ENCODE measurements around the gene NISCH. TPM values are rescaled to one million over a fixed set of nuclear protein-coding genes. Genes with fewer than 3 reads are reported as not detected.
A peak's percentile ranks its signal among the peaks of the same experiment; 100 is the strongest.

The NISCH gene
- total and polyA plus RNA-seq, 2 of the 8 experiments (the other 6 are each of a cell fraction or from before 2014, with no cell fraction given): 71.2 to 71.9 TPM

GRCh38 chr3:52507359-52507758, 52.0 kb downstream of the NISCH start:
- ChIA-PET CTCF (ENCODE audit: partially characterized antibody) (no interaction called here), POLR2A (ENCODE audit: partially characterized antibody) (no interaction called here)
- H4K8ac ChIP-seq (ENCODE audit: extremely low read depth, insufficient read depth, low read length): 0 out of 2 replicates have a peak overlapping the region, but pooled peaks have one; percentile 45
- H3K4me1 ChIP-seq (replicated peaks in 1 of 4; ENCODE audit: control insufficient read depth in 3 of 4, insufficient read depth in 4 of 4, low read length in 3 of 4): peaks cover 0 to 9% (median 5%) of the 10 kb centered on the region in 4 experiments; a peak in 4 of 7 replicates
- no peak overlapping the region for H3K14ac ChIP-seq (ENCODE audit: insufficient read length)
- FAIRE-seq (no peak), DNase-seq (ENCODE audit: low read depth in 1 of 2, low spot score in 2 of 2) (no peak)
- H3K4me3 ChIP-seq (ENCODE audit: extremely low read depth in 1 of 4, insufficient read depth in 2 of 4, low read depth in 3 of 4, low read length in 4 of 4): no peak overlapping the region
- no peak overlapping the region for H3K4ac ChIP-seq (replicated peaks; ENCODE audit: insufficient read length, low read depth, low read length)
- no peak overlapping the region for H2BK20ac ChIP-seq (ENCODE audit: low read length)
- H3K4me2 ChIP-seq (ENCODE audit: insufficient read depth in 1 of 2, low read depth in 2 of 2, low read length in 2 of 2): no peak overlapping the region
- H2BK15ac ChIP-seq (ENCODE audit: low read length): no peak overlapping the region
- H2BK120ac ChIP-seq (replicated peaks; ENCODE audit: low read depth, low read length): no peak overlapping the region
- H4K5ac ChIP-seq (ENCODE audit: insufficient read length, low read depth, low read length): no peak overlapping the region
- H3K9me3 ChIP-seq (ENCODE audit: insufficient read depth in 2 of 2, low read depth in 1 of 2, low read length in 1 of 2): no peaks in the 10 kb centered on the region
- H3K36me3 ChIP-seq (ENCODE audit: control insufficient read depth in 2 of 4, insufficient read depth in 4 of 4, low read length in 3 of 4): no peaks in the 10 kb centered on the region
- H3K27me3 ChIP-seq (replicated peaks in 1 of 4; ENCODE audit: control insufficient read depth in 3 of 4, extremely low read depth in 1 of 4, insufficient read depth in 3 of 4, low read length in 3 of 4): no peaks in the 10 kb centered on the region
- no peaks in the 10 kb centered on the region for H3K23me2 ChIP-seq (ENCODE audit: low read depth, low read length)
- no peak overlapping the region for H3K27ac ChIP-seq (ENCODE audit: low read depth, low read length)
- H2BK12ac ChIP-seq (ENCODE audit: low read depth, low read length): no peak overlapping the region
- H3K18ac ChIP-seq (ENCODE audit: extremely low read depth, low read length): no peak overlapping the region
- H3K79me2 ChIP-seq (ENCODE audit: control insufficient read depth in 1 of 2, insufficient read depth in 2 of 2, low read length in 2 of 2): no peaks in the 10 kb centered on the region
- no peak overlapping the region for H4K91ac ChIP-seq (replicated peaks; ENCODE audit: insufficient read length, low read length)
- H3K23ac ChIP-seq (ENCODE audit: insufficient read length): no peak overlapping the region
- no peak overlapping the region for H2BK5ac ChIP-seq (ENCODE audit: low read depth, low read length)
- H2AFZ ChIP-seq (ENCODE audit: low read length): no peak overlapping the region
- TF ChIP-seq SP4 (IDR thresholded peaks at IDR 0.05; ENCODE audit: low read length) (no peak), JUND (IDR thresholded peaks at IDR 0.05; ENCODE audit: low read length) (no peak), TAF1 (IDR thresholded peaks at IDR 0.05; ENCODE audit: low read depth, low read length) (no peak), TAF7 (optimal IDR thresholded peaks at IDR 0.05; ENCODE audit: borderline replicate concordance, low read depth, low read length) (no peak)
- no peaks in the 10 kb centered on the region for H3K79me1 ChIP-seq (ENCODE audit: low read depth, low read length)
- H3K56ac ChIP-seq (replicated peaks; ENCODE audit: insufficient read length, low read depth, low read length): no peak overlapping the region
- H2AK5ac ChIP-seq (ENCODE audit: low read depth, low read length): no peak overlapping the region
- H4K20me1 ChIP-seq (replicated peaks in 1 of 2; ENCODE audit: control insufficient read depth in 1 of 2, insufficient read depth in 2 of 2, low read length in 2 of 2): no peaks in the 10 kb centered on the region
- WGBS, 2 experiments (ENCODE audit: extremely low coverage in 1 of 2, insufficient coverage in 1 of 2, insufficient read length in 1 of 2, insufficient replicate concordance in 2 of 2, low coverage in 1 of 2, low lambda C conversion rate in 2 of 2, missing lambda C conversion rate in 1 of 2): 80% methylated on average over 5 of the region's 5 CpGs; no CpG with 5 or more reads in 1 of the 2 experiments
- H3K9ac ChIP-seq (replicated peaks in 1 of 4; ENCODE audit: extremely low read depth in 1 of 4, low read depth in 3 of 4, low read length in 3 of 4): no peak overlapping the region

Measured in H1 (cell line).